Heart left ventricle (tissue), 13 donors: ENCODE measurements around the gene BACH2.

ENCODE experiments used
- CTCF ChIP-seq, 12 donors: fragments of 200-600 bp; sonication (generic) in 4 of 12; IDR thresholded peaks; one replicate each; pipeline versions ENCODE4 v1.5.0 to v1.8.0; 2018 to 2022; ENCODE audit warnings: antibody characterized with exemption in 12 of 12, mild to moderate bottlenecking in 5 of 12
- POLR2A ChIP-seq, 2 donors: fragments of 450-650 bp; IDR thresholded peaks; one replicate each; pipeline ENCODE4 v1.6.1; 2017; ENCODE audit warnings: antibody characterized with exemption in 2 of 2, mild to moderate bottlenecking in 2 of 2, moderate library complexity in 2 of 2
- donor health status: ischemic (EF 13 %, LVEDD 7.1; RV severe dilation, severe dysfunction).
- donor health status: DM: no; HTN: yes; CAD: no.
- donor health status: DM: no; HTN: no; CAD: no.
- donor health status: ischemic (EF 25% LVEDD 6.9; RV normal size, moderate dysfunction).
- donor health status: ischemic (EF 25% LVEDD 5.7; RV mildly dilated, moderate dysfunction).
- donor health status: ischemic (EF 35%, LVEDD 5.7; RV mildly dilated, moderate dysfunction).
- donor health status: nonischemic (EF 11% LVEDD 7.7; RV severe dilation, severe dysfunction).
- donor health status: DM: yes; HTN: yes; CAD: no.
- donor health status: PGD.
- donor health status: ischemic (EF 29% LVEDD 5.4; RV normal size, mild dysfunction).
- donor health status: nonischemic (EF 23%, LVEDD 6.1; RV moderate dilation, normal function).

DNA sequence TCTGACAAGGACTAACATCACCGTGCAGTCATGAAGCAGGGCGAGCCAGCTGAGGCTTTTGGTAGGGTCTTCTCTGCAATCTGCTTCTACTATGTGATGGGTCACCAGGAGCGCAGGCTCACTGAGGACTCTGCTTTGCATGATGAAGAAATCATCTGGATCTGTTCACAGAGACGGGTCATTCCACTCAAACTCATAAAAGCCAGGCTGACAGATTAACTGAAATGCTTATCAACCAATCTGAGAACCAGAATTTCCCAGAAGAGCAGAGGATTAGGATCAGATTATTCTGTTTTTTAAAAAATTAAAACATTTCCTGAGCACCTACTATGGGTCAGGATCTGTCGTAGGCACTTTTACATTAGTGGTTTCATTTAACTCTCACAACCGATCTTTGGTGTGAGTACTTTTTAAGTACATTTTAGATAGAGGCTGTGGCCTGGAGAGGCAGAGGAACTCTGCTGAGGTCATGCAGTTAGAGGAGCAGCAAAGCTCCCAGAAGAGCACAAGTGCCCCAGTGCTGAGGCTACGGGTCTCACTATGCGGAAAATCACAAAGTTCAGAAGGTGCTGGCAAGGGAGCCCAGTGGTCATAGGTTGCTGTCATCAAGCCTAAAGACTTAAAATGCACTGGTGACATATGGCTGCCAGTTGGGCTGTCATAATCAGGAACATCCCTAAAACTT lies 109.1 kb downstream of the BACH2 start:
- TF ChIP-seq CTCF (IDR thresholded peaks at IDR 0.05) (no peak), POLR2A (IDR thresholded peaks at IDR 0.05) (no peak)
